A549 (cell line): Measurements from ENCODE around the gene CCL23.

Experiments used
- CBX2 ChIP-seq: fragments of 200-600 bp; sonication (generic); IDR thresholded peaks from 2 replicates; pipeline ENCODE4 v1.6.1; 2016; ENCODE audit warnings: low read depth, mild to moderate bottlenecking, borderline replicate concordance
- CEBPB ChIP-seq, 2 experiments: fragments of >200 bp in 1 of 2; sonication (Bioruptor Twin) in 1 of 2; formaldehyde crosslinking in 1 of 2; IDR thresholded peaks; 2 replicates each; pipeline ENCODE4 v1.6.1; 2012 to 2016
- CHD4 ChIP-seq: fragments of 200-600 bp; sonication (generic); IDR thresholded peaks from 2 replicates; pipeline ENCODE4 v1.6.1; 2016; ENCODE audit warnings: antibody characterized with exemption, mild to moderate bottlenecking, borderline replicate concordance
- CTCF ChIP-seq: fragments of >200 bp; sonication (Bioruptor Twin); formaldehyde crosslinking; IDR thresholded peaks from 3 replicates; pipeline ENCODE4 v1.5.1; 2016
- EP300 ChIP-seq, 2 experiments: fragments of >200 bp; sonication (Bioruptor Twin); formaldehyde crosslinking; IDR thresholded peaks; 2 replicates in 1 of 2; 3 replicates in 1 of 2; pipeline ENCODE4 v1.6.1; 2016 to 2017
- ESRRA ChIP-seq: fragments of 150-350 bp; IDR thresholded peaks from 2 replicates; pipeline ENCODE4 v1.6.1; 2014; ENCODE audit warnings: mild to moderate bottlenecking, low read length, borderline replicate concordance
- HES2 ChIP-seq: fragments of >200 bp; sonication (Bioruptor Twin); formaldehyde crosslinking; IDR thresholded peaks from 2 replicates; pipeline ENCODE4 v1.6.1; 2016
- JUNB ChIP-seq: fragments of >200 bp; sonication (Bioruptor Twin); formaldehyde crosslinking; IDR thresholded peaks from 2 replicates; pipeline ENCODE4 v1.6.1; 2016
- MAX ChIP-seq: IDR thresholded peaks from 2 replicates; pipeline ENCODE4 v1.6.1; 2012
- POLR2A ChIP-seq: IDR thresholded peaks from 2 replicates; pipeline ENCODE4 v1.6.1; 2012; ENCODE audit warnings: mild to moderate bottlenecking, low read length
- SREBF2 ChIP-seq: fragments of 450-650 bp; IDR thresholded peaks from 2 replicates; pipeline ENCODE4 v1.6.1; 2014; ENCODE audit warnings: mild to moderate bottlenecking, moderate library complexity

GRCh38 chr17:35978346-35978745 is 39.4 kb downstream of the CCL23 start:
- TF ChIP-seq EP300 (IDR thresholded peaks at IDR 0.05) (no peak), POLR2A (no peak), CTCF (no peak), HES2 (no peak), SREBF2 (no peak), CEBPB (IDR thresholded peaks at IDR 0.05) (no peak), CHD4 (no peak), MAX (no peak), JUNB (no peak), ESRRA (no peak), CBX2 (no peak)
